GM12872 (cell line): Measurements from ENCODE around the gene CNNM1.

Experiments used
- TF ChIP-seq, protein P1 (sequence below): IDR thresholded peaks from 3 replicates; pipeline ENCODE4 v1.5.1; 2011; ENCODE audit warnings: low read depth, mild to moderate bottlenecking, low read length, moderate library complexity; ENCODE audit not compliant: insufficient read depth

Gene CNNM1

DNA sequence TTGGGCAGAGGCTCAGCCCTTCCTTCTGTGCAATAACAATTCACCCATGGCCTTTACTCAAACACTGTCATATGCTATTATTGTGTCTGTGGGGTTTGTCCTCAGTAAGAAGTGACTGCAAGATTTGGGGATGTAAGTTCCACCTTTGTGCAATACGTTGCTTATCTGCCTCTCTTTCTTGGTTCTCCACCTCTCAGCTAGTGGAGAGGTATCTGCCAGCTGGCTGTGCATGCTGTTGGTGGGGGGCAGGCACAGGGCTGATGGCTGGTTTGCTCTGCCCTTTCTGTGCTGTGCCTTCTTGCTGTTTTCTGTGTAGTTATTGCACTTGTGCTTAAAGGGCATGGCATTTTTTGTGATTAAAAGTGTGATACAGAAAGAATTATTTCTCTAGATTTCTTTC, 36.2 kb downstream of the CNNM1 start:
- TF ChIP-seq, protein P1, sequence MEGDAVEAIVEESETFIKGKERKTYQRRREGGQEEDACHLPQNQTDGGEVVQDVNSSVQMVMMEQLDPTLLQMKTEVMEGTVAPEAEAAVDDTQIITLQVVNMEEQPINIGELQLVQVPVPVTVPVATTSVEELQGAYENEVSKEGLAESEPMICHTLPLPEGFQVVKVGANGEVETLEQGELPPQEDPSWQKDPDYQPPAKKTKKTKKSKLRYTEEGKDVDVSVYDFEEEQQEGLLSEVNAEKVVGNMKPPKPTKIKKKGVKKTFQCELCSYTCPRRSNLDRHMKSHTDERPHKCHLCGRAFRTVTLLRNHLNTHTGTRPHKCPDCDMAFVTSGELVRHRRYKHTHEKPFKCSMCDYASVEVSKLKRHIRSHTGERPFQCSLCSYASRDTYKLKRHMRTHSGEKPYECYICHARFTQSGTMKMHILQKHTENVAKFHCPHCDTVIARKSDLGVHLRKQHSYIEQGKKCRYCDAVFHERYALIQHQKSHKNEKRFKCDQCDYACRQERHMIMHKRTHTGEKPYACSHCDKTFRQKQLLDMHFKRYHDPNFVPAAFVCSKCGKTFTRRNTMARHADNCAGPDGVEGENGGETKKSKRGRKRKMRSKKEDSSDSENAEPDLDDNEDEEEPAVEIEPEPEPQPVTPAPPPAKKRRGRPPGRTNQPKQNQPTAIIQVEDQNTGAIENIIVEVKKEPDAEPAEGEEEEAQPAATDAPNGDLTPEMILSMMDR: no peak

DNA sequence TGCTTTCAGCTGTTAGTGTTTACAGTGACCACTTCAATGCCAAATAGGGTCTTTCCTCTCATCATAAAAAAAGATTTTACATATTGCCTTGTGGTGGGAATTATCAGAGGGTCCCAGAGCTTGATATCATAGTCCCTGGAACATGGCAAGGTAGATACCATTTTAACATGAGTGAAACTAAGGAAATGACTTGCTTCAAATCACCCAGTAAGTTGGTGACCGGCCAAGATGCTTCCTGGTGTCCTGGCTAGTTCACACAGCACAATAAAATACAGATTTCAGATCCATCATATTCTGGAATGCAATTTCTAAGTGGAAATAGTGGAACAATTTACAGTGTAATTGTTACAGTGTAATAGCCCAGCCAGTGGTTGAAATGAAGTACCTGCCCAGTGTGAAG, 36.6 kb downstream of the CNNM1 start:
- TF ChIP-seq, protein P1: no peak

DNA sequence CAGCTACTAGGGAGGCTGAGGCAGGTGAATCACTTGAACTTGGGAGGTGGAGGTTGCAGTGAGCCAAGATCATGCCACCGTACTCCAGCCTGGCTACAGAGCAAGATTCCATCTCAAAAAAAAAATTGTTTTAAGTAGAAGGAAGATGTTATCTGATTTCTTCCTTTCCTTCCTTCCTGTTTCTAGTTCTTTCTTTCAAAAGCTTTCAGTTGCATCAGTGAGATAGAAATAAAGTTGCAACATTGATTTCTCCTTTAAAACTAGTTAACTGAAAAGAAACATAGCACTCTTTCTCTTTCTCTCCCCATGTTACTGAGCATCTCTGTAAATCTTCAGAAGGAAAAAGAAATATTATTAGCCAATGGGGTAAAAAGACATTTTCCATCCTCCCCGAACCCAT, 37.5 kb downstream of the CNNM1 start:
- TF ChIP-seq, protein P1: no peak

GRCh38 chr10:99368646-99369045, 39.5 kb downstream of the CNNM1 start:
- TF ChIP-seq, protein P1: no peak

- TF ChIP-seq, protein P1: no peak
Observed at GRCh38 chr10:99369126-99369525, 40.0 kb downstream of the CNNM1 start.

DNA sequence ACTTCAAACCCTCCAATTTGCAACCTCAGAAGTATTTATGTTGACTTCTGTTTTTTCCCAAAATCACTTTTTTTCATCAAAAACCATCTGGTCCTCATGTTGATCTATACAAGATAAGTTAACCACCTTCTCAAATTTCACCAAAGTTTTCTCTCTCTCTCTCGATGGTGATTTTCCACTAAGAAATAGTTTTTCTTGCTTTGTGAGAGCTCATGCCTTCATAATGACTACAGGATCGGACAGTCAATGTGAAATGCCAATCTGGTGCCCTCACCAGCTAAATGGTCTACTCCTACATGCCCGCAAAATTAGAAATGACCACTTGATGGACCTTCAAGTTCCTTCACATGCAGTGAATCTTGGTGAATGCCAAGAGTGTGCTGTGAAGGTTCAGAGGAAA, 40.4 kb downstream of the CNNM1 start:
- TF ChIP-seq, protein P1: no peak

DNA sequence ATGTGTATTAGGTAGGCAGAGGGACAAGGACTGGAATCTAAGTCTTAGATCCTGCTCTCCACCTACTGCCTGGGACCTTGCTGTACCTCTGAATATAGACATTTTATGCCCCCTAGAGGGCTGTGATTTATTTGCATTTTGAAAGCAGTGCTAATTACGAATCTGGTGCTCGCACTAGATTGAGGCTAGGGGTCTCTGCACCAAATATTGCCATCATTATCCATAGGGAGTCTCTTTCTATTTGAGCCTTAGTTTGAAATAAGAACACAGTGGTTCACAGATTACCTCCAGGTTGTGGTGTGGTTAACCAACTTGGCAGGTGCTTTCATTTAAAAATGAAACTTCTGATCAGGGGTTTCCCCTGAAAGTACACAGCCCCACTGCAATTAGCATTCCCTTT, 41.8 kb downstream of the CNNM1 start:
- TF ChIP-seq, protein P1: peak; percentile 49
